GM19025 (cell line): Measurements from ENCODE around the gene INCENP.

Experiments
- ATAC-seq: cut with Tn5 transposase; IDR thresholded peaks from one replicate; pipeline ENCODE4 v1.9.1; 2021; ENCODE audit warnings: mild to moderate bottlenecking, low read depth, moderate library complexity; ENCODE audit not compliant: unreplicated experiment

Gene INCENP

GRCh38 chr11:62140304-62141110 is 16.7 kb downstream of the INCENP start:
- no peak for ATAC-seq

- ATAC-seq, result no peak
These were observed 17.6 kb downstream of the INCENP start for GRCh38 chr11:62141111-62142042.

DNA sequence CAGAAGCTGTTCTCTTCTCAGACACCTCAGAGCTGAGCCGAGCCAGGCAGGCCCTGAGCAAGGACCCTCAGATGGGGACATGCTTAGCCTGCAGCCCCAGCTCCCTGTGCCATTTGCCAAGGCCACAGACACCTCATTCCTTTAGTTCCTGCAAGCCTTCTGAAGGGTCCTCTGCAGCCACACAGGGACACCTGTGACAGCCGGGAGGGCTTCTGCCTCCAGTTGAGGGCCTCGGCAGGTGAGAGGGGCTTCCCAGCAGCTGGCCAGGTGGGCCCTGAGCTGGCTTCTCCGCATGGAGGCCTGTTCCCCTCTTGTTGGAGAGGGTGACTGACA is 18.2 kb downstream of the INCENP start:
- no peak for ATAC-seq

GRCh38 chr11:62142921-62143320 is 19.1 kb downstream of the INCENP start:
- no peak for ATAC-seq

DNA sequence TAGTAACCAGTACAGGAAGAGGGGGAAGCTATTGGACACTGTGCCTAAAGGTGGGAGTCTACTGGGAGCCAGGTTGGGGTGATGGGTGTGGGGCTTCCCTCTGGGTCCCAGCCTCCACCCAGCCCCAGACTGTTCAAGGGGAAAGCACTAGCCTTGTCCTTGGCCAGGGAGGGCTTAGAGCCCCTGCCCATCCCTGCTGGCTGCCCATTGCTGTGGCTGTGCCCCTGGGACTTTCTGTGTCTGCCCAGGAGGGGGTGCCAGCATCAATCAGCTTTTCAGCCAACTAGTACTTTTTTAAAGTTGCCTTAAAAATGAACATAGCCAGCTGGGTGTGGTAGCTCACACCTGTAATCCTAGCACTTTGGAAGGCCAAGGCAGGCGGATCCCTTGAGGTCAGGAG is 19.9 kb downstream of the INCENP start:
- ATAC-seq, result no peak

DNA sequence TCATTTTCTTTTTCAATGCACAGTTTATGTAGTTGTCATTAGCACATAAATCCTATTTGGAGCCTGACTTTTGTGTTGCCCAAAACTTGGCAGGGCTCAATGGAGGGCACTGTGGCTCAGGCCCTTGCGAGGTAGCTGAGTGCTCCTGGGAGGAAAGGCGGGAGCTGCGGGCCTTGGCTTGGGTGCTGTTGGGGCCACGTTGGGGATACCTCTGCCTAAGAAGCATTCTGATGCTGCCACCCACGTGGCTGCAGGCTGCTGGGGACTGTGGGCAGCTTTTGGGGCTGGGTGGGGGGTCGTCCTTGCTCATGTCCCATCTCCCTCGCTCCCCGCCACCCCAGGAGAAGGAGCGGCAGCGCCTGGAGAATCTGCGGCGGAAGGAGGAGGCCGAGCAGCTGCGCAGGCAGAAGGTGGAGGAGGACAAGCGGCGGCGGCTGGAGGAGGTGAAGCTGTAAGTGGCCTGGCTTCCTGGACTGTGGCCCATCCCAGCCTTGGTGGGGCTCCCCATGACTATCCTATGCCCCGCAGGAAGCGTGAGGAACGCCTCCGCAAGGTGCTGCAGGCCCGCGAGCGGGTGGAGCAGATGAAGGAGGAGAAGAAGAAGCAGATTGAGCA is 20.9 kb downstream of the INCENP start:
- ATAC-seq, result no peak

GRCh38 chr11:62145261-62145871 is 21.6 kb downstream of the INCENP start:
- no peak for ATAC-seq

DNA sequence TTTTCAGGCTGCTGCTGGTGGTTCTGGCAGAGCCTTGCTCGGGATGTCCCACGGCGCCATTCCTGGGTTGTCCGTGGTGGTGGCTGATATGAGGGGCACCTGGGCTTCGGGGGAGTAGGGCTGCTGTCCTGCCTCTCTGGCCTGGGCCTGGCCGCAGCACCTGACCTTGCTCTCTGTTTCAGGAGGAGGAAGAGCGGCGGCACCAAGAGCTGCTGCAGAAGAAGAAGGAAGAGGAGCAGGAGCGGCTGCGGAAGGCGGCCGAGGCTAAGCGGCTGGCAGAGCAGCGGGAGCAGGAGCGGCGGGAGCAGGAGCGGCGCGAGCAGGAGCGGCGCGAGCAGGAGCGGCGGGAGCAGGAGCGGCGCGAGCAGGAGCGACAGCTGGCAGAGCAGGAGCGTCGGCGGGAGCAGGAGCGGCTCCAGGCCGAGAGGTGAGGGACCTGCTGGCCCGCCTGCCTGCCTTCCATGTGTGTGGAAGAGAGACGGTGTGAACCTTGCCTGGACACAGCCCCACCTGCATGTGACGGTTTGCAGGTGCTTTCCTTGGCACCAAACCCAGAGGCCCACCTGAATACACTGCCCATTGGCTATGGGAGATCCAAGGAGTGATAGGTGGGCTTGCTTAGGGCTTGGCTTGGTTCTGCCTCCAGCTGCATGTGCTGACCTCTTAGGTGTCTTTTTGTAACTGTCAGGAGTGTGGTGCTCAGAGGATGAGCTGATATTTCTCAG is 22.8 kb downstream of the INCENP start:
- no peak for ATAC-seq

GRCh38 chr11:62147545-62147944 is 23.7 kb downstream of the INCENP start:
- no peak for ATAC-seq

- ATAC-seq, result no peak
These were observed 24.6 kb downstream of the INCENP start for GRCh38 chr11:62148271-62148980.

DNA sequence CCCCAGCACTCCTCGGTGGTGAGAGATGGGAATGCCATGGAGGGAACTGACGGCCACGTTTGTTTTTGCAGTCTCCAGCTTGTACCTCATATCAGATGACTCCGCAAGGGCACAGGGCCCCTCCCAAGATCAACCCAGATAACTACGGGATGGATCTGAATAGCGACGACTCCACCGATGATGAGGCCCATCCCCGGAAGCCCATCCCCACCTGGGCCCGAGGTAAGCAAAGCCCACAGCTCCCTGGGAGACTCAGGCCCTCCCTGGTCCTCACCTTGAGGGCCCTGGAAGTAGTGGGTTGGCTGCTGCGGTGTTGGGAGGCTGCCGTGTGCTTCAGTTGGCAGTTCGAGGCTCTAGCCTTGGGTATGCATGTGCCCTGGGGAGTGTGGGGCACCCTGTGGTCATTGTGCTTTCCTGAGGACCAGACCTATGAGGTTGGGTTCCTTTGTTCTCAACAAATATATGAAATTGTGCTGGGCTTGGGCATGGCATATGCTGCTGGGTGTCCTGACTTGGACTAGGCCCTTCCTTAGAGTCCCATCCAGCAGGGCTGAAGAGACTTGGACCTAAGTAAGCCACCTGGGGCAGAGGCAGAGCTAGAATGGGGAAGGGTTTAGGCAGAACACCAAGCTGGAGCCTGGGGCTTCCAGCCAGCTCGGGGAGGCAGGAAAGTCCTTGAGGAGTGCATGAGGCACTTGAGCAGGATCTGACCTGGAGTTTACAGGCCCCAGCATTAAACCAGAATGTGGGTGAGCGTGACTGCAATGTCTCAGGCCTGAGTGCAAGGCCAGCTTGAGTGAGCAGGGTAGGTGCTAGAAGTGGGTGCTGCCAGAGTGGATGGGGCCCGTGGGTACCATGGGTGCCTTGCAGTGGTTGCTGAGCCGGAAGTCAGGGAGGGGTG is 26.4 kb downstream of the INCENP start:
- no peak for ATAC-seq

GRCh38 chr11:62150887-62151736 is 27.3 kb downstream of the INCENP start:
- no peak for ATAC-seq

- no peak for ATAC-seq
These were observed 27.9 kb downstream of the INCENP start for GRCh38 chr11:62151737-62152102.

DNA sequence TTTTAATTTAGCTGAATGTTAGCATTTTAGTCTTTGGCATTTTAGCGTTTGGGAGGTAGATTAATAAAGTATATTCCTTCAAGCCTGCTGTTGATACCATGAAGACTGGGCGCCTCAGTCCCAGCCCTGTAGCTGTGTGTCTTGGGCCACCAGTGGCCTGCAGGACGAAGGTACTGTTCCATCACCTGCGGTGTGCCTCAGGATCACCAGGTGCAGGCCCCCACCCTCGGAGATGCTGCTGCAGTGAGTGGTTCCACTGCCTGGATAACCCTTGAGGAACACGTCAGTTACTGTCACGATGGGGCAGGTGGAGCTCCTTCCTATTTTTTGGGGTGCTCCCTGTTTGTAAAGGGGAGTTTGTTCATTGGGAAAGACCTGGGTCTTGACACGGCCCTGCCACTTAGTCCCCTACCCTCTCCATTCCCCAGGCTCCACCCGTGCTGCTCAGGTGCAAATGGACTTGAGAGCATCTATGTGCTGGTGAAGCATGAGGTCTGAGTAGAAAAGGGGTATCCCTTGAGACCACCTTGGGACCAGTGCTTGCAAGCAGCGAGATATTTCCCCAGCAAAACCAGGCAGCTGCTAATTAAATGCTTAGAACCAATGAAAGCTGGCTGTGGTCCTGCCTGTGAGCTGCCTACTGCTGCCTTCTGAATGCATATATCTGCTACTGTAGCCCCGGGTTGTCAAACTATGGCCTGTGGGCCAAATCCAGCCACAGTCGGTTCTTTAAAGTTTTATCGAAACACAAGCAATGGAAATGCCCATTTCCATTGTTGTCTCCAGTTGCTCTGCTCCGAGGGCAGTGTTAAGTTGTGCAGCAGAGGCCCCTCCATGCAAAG is 28.7 kb downstream of the INCENP start:
- no peak for ATAC-seq

DNA sequence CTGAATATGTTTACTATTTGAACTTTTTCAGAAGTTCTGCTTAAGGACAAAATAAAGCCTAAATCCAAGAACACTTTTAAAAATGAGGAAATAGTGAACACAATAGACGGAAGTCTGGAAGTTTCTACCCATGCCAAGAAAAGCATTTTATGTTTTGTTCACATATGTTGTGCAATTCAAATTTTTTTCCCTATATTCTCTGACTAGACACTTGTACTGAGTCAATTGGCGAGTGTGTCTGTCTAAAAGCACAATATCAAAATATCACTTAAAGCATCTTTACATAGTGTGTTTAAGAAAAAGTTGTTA is 29.2 kb downstream of the INCENP start:
- ATAC-seq, result no peak

DNA sequence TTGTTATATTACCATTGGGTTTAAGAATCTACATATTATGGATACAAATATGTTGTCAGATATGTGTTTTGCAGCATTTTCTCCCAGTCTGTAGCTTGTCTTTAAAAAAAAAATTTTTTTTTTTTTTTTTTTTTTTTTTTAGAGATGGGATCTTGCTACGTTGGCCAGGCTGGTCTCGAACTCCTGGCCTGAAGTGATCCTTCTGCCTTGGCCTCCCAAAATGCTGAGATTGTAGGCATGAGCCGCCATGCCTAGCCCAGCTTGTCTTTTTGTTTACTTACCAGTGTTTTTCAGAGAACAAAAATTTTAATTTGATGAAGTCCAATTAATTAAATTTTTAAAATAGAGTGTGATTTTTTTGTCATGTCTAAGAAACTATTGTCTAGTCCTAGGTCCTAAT is 29.8 kb downstream of the INCENP start:
- ATAC-seq, result no peak

GRCh38 chr11:62157603-62158002 is 33.8 kb downstream of the INCENP start:
- no peak for ATAC-seq
